ENCODE measurements around the gene PDZD7.

The PDZD7 gene

DNA sequence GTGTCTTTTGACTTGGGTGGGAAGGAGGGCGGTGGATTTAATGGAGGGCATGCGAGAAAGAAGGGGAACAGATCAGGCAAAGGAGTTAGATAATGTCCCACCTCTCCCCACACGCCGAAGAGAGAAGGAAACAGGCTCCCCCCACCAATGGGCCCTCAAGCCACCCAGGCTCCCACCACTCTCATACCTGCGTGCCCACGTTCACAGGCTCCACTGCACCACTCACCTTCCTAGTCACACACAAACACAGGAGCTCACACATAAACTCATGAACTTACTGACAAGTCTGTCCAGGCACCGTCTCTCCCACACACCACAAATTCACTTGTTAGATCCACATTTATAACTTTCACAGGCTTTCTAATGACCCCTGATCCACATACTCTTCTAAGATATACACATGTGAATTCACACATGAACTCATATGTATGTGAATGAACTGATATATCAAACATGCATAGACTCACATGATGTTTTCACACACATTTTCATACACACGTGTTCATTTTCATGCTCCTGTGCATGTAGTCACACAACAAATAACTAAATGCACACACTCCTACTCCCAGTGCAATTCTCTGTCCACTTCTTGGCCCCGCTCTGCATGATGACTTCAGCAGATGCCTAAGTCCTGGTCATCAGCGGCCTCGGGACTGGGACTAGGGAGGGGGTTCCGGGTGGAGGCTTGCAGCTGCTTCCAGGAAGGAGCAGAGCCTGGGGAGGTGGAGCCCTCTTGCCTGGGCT is 29.8 kb downstream of the PDZD7 start:
- peak; percentile 19 for DNase-seq

DNA sequence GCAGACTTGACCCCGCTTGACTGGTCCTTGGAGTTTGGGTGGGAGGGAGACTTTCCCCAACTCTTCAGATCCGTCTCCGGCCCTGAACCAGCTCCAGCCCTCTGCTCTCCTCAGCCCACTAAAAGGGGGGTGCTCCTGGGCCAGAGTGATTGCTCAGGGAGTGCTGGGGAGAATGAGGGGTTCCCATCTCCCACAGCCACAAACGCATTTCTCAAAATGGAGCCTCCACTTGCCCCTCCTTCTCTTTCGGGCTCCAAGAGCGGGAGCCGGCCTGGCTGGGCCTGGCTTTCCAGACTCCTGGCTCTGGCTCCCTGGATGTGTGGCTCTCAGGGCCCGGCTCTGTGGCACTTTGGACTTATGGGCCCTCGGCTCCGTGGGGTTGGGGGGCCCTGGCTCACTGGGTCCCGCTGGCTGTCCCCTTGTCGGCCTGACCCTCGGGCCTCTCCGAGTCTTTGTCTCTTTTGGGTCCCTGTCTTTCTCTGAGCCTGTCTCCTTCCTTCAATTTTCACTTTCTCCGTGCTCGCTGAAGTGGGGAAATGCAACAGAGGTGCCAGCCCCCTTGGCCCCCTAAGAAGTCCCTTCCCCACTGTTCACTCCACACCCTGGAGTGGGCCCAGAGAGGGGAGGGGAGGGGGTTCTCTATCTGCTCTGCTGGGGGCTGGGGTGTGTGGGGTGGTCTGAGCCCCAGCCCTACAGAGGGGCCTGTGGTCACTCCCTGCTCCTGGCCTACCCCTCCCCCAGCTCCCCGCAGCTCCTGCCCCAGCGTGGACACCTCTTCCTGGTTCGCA is 30.6 kb downstream of the PDZD7 start:
- peak; percentile 44 for DNase-seq

GRCh38 chr10:100999742-101000126 is 31.2 kb downstream of the PDZD7 start, which contains the start of gene LZTS2:
Gene LZTS2, plus strand, starts transcription at chr10:100999808. Its CDS starts 2,731 bp downstream, at chr10:101002539.
- peak; percentile 45 for DNase-seq

GRCh38 chr10:100998991-100999741 is 31.8 kb downstream of the PDZD7 start:
- DNase-seq: peak; percentile 63

GRCh38 chr10:100998183-100998990 is 32.5 kb downstream of the PDZD7 start:
- DNase-seq: peak; percentile 88

DNA sequence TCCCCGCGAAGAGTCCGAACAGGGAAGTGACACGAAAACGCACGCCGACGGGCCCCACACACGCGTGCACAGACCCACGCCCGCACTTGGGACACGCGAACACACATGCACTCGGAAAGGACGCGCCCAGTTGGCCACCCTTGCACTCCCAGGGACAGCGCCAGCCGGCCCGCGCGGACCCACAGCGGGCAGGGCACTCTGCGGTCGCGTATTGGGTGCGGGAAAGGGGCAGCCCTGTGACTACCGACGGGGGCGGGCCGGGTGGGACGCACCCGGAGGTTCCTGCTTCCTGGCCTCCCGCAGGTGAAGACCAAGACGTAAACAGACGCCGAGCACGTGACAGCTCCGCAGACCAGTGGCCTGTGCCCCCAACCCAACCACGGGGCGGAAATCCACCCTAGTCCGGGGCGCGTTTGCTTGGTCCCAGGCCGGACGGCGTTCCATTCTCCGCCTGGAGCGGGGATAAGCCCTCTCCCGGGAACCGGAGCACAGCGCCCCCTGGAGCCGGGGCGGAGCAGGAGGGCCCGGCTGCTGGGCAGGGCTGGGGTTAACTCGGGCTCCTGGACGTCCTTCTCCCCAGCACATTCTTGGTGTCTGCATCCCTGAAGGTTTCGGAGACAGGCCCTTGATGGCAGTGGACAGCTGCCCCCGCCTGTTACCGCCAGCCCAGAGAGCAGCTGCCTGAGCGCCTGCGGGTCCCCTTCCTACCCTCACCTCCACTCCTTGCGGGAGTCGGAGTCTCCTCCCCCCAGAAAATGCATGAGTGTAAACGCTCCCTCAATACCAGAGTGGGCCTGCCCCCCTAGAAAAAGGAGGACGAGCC is 33.4 kb downstream of the PDZD7 start:
- peak; percentile 71 for DNase-seq

DNA sequence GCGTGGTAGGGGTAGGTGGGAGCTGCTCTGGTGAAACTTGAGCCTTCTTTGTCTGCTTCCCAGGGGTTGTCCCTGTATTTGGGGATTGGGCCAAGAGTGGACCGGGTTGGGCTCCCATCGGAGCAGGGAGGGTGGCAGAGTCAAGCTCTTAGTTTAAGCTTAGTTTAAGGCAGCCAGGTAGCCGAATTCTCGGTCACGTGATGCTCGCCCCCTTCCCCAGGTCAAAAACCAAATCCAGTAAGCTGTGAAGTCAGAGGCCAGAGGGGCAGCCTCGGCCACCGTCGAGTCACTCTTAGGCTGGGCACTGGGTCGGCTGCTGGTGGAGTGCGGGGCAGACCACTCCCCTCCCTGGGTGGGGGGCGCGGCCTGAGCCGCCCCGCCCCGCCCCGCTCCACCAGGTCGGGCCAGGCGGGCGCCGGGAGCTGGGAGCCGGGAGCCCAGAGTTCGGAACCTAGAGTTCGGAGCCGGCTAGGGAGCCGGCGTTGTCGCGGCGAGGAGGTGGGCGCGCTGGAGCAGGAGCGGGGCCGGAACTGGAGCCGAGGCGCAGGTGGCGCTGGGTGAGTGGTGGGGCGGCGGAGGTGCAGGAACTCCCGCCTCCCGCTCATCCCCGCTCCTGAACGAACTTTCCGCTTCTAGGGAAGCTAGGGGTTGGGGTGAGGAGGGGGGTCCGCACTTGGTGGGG is 34.1 kb downstream of the PDZD7 start:
- DNase-seq: peak; percentile 71

DNA sequence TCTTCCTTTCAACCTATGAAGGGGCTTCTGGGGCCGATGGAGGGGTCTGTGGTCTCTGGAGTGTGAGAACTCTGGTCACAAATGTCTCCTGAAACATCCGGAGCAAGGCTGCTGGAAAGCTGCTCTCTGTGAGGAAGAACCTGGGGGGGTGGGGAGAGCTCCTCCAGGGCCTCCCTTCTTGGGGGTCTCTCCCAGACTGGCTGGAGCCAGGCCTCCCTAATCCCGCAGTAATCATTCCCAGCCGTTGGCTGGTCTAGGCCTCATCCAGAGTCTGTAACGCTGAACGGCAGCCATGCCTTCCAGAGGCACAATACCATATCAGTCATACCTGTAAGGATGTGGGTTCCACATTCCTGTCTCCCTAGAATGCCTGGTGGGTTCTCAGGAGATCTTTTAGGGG is 35.7 kb downstream of the PDZD7 start:
- no peak for DNase-seq

DNA sequence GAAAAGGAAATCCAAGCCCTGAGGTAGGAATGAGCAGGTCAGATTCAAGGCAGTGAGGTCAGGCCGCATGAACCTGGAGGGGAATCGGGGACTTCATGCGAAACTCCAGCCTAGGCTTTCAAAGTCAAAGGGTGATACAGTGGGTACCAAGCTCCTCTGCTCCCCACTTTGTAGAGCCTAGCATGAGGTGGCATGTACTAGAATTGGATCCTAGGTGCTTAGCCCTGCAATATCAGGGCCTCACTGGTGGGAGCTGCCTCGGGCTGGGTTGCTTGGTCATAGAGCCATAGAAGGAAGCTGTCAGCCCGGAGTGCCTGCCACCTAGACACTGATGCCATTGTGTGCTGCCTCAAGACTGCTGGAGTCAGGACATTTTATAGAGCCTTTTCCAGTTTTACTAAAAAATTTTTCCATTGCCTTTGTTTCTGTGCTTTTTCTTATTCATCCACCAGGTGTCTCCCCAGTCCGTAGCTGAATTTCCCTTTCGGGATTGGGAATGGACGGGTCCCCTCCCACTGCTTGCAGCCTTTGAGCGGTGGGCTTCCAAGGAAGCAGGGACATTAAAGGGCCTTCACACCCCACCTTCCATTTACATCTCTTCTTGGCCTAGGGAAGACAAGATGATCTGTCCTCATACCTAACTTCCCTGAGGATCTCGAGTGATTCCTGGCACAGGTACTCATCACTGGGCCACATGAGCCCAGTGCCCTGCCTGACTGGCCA is 36.8 kb downstream of the PDZD7 start:
- DNase-seq: peak; percentile 12

GRCh38 chr10:100989088-100989487 is 41.8 kb downstream of the PDZD7 start:
- no peak for DNase-seq

GRCh38 chr10:100988166-100988565 is 42.8 kb downstream of the PDZD7 start:
- no peak for DNase-seq

DNA sequence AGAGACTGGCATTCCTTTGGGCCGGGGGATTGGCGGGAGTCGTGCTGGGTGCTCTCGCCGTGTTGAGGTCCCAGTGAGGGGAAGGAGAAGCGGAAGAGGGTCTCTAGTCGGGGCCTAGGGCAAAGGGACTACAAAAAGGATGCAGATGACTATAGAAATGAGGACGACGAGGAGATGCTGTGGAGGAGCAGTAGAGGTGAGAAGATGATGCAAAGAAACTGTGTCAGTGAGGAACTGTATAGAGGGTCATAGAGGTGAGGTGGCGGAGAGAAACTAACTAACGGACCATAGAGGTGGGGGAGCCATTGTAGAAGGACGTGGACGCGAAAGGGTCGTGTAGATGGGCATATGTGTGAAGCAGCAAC is 43.3 kb downstream of the PDZD7 start:
- no peak for DNase-seq

- peak; percentile 68 for DNase-seq
Measured at GRCh38 chr10:100986952-100987684, 43.8 kb downstream of the PDZD7 start, which contains the start of the genes MRPL43 and TWNK. Gene MRPL43, minus strand, starts transcription at chr10:100987497. Its CDS starts 54 bp downstream, at chr10:100987443. Gene TWNK, plus strand, starts transcription at chr10:100987543. Its CDS starts 668 bp downstream, at chr10:100988211.

GRCh38 chr10:100986623-100986951 is 44.3 kb downstream of the PDZD7 start:
- no peak for DNase-seq

DNA sequence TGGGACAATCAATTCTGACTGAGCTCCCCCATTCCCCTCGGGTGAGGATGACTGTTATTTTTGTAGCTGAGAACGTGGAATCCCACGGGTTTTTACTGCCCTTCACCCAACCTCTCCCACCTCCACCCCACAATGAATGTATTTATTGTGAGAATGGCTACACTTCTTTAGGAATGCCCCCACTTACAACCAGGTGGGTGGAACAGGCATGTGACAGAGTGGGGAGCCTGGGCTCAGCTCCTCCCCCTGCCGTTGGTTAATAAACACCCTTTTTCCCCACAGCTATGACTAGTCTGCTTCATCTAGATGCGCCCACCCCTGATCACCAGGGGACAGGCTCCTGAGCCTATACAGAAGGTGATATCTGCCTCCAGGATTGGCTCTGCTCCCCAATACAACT is 45.6 kb downstream of the PDZD7 start:
- no peak for DNase-seq

DNA sequence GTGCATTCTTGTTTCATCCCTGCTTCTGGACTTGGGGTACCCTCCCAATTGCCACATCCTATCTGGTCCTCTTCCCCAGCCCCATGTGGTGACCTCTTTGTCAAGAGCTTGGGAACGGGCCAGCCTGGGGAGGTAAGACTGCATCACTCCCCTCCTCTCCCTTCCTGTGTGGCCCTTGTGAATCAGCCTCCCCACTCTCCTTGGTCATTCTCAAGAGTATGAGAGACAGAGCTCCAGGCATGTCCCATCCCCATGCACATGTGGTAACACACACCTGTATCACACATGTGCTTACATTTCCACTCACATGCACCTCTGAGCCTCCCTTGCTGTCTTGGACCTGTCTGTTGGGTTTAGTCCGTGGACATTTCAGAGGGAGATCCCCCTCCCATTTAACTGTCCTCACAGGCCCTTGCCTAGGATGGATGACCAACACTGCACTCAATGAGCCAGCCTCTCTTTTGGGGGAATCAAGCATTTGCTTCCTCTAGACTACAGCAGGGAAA is 46.2 kb downstream of the PDZD7 start:
- DNase-seq: no peak

- no peak for DNase-seq
Measured at GRCh38 chr10:100983868-100984671, 46.9 kb downstream of the PDZD7 start.

All from NCI-H510A treated with DMSO at 0.1 percent for 48 hours (cell line).